ENCODE data around the gene RBM27.
"Not testable (repeated sequence)": the region's sequence is repeated elsewhere in the genome, so short reads cannot be mapped to it uniquely, and the experiment has no call there.

RBM27 gene

DNA sequence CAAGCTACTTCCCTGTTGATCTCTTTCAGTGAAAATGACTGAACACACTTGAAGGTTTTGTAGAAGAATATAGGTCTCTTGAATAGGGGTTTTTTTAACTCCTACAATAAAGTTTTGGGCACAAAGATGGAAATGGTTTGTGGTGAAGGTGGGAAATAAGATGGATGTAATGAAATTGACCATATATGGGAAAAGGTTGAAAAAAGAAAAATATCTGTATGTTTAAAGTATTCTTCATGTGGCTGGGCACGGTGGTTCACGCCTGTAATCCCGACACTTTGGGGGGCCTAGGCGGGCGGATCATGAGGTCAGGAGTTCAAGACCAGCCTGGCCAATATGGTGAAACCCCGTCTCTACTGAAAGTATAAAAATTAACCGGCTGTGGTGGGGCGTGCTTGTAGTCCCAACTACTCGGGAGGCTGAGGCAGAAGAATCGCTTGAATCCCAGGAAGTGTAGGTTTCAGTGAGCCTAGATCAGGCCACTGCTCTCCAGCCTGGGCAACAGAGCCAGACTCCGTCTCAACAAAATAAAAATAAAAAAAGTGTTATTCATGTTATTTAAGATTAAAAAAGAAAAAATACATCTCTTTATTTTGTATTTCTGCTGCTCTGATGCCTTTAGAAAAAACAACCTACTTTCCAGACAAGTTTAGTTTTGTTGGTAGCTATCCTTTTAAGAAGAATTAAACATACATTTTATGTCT lies 2.2 kb downstream of the RBM27 start:
- DNase-seq (ENCODE audit: low spot score), result no peak

DNA sequence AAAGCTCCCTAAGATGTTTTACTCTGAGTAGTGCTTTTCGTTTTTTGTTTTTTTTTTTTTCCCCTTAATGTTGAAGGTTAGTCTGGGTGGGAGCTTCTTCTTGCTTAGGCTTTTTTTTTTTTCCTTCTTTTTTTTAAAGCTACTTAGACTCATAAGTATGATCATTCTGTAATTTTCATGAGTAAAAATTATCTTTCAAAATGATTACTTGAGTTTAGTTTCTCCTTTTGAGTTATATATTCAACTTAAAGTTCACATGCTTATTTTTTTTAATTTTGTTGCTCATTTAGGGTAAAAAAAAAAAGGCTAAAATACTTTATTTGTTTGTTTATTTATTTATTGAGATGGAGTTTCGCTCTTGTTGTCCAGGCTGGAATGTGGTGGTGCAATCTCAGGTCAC lies 2.9 kb downstream of the RBM27 start:
- DNase-seq (ENCODE audit: low spot score), result no peak

DNA sequence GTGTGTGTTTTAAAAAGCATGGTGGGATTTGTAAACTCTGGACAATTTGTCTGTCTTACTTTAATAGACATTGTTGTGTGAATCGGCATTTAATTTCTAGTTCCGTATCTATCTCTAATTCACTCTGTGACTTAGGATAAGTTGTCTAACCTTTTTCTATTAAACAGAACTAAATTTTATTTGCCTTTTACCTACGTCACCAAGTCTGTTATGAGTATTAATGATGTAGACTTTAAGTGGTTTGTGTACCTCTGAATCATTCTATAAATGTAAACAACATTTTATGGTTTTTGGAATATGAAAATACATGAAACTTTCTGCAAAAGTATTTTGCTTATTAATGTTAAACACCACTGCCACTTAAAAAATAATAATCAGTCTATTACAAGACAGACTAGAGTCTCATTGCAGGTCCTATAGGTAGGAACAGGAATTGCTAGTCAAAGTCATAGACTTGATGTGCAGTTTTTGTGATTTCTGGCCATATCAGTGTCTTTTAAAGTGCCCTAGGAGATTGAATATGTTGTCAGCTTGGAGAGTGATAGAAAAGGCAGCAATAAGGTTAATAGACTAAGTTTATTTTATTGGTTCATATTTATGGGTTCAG lies 5.6 kb downstream of the RBM27 start:
- DNase-seq (ENCODE audit: low spot score), result no peak

GRCh38 chr5:146209714-146210113 lies 6.3 kb downstream of the RBM27 start:
- DNase-seq (ENCODE audit: low spot score), result no peak

DNA sequence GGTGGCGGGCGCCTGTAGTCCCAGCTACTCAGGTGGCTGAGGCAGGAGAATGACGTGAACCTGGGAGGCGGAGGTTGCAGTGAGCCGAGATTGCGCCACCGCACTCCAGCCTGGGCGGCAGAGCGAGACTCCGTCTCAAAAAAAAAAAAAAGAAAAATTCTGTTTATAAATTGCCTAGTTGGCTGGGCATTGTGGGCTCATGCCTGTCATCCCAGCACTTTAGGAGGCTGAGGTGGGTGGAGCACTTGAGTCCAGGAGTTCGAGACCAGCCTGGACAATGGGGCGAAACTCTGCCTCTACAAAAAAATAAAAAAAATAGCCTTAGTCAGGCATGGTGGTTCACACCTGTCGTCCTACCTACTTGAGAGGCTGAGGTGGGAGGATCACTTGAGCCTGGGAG lies 7.4 kb downstream of the RBM27 start:
- not testable (repeated sequence) for DNase-seq (ENCODE audit: low spot score)

DNA sequence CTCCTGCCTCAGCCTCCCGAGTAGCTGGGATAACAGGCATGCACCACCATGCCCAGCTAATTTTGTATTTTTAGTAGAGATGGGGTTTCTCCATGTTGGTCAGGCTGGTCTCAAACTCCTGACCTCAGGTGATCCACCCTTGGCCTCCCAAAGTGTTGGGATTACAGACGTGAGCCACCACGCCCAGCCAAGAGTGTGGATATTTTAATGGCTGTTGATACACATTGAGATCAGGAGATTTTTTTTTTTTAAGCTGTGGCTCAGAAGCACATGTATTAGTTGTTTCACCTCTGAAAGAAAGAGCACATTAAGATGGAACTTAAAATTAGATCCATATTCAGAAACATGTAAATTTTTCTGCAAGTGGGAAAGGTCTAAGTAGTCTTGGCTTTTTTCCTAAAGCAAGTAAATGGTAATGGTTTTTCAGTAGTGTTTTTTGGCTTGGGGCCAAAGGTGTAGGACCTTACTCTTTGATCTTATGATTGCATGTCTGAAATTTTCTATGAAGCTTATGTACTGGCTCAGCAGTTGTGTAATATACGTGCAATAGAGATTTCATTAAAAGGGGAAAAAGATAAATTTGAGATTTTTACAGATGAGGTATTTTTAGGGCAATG lies 9.9 kb downstream of the RBM27 start:
- peak; percentile 70 for DNase-seq (ENCODE audit: low spot score)

DNA sequence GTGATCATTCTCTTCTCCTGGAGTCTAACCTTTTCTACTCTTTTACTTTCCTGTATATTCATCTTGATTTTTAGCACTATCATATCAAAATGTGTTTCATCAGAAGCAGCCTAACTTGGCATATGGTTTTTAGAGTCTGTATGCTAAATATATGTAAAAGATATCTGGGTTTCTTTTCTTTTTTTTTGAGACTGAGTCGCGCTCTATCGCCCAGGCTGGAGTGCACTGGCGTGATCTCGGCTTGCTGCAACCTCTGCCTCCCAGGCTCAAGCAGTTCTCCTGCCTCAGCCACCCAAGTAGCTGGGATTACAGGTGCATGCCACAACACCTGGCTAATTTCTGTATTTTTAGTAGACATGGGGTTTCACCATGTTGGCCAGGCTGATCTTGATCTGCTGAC lies 11.5 kb downstream of the RBM27 start:
- not testable (repeated sequence) for DNase-seq (ENCODE audit: low spot score)

GRCh38 chr5:146218168-146218567 lies 14.8 kb downstream of the RBM27 start:
- no peak for DNase-seq (ENCODE audit: low spot score)

GRCh38 chr5:146219243-146219642 lies 15.8 kb downstream of the RBM27 start:
- DNase-seq (ENCODE audit: low spot score), result no peak

DNA sequence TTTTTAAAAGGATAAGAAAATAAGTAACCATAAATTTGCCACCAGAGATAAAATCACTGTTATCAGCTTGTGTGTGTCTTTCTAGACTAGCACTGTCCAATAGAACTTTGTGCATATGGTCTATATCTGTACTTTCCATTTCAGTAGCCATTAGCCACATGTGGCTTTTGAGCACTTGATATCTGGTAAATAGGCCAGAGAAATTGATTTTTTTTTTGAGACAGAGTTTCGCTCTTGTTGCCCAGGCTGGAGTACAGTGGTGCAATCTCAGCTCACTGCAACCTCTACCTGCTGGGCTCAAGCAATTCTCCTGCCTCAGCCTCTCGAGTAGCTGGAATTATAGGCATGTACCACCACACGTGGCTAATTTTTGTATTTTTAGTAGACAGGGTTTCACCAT lies 17.8 kb downstream of the RBM27 start:
- no peak for DNase-seq (ENCODE audit: low spot score)

DNA sequence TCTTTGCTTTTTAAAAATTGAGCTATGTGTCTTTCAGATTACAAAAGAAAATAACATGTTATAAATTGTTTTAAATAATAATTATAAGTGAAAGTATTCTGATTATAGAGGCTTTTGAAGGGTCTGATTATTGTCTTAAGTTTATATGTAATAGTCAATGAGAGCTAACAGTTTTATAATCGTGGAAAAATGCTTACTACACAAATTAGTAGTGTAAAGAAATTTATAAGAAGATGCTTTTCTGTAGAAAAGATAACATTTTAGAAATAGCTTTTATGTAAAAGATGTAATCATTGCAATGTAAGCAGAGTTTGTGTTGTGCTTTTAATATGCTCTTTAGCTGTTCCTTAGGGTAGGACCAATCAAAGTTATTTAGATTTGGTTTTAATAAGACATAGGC lies 18.6 kb downstream of the RBM27 start:
- no peak for DNase-seq (ENCODE audit: low spot score)

DNA sequence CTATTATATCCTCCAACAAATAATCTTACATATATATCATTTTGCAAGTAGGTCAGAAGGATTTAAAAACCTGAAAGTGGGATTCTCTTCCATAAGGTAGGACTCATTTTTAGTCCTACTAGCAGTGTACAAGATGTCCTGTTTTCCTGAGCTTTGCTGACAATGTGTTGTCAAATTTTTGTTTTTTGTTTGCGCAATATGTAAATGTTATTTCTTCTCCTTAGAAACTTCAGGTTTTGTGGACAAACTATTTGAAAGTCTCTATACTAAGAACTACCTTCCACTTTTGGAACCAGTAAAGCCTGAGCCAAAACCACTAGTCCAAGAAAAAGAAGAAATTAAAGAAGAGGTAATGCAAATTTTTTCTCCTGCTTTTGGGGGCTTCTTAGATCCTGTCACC lies 19.8 kb downstream of the RBM27 start:
- DNase-seq (ENCODE audit: low spot score), result no peak

DNA sequence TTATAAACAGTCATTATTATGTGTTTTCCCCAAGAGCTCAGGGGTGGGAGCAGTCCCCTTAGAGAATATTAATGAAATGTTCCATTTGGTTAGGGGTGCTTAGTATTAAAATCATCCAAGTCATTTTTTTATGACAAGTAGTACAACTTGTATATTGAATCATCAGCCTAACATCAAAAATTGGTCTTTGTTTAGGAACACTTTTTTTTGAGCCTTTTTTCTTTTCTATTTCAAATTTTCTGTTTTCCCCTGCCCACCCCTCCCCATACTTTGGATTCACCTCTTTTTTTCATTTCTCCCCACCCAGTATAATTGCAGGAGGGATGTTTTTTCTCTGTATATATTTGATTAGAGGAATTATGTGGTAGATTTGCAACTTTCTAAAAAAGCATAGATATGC lies 25.8 kb downstream of the RBM27 start:
- DNase-seq (ENCODE audit: low spot score), result no peak

- no peak for DNase-seq (ENCODE audit: low spot score)
Observed at GRCh38 chr5:146232223-146232622, 28.8 kb downstream of the RBM27 start.

DNA sequence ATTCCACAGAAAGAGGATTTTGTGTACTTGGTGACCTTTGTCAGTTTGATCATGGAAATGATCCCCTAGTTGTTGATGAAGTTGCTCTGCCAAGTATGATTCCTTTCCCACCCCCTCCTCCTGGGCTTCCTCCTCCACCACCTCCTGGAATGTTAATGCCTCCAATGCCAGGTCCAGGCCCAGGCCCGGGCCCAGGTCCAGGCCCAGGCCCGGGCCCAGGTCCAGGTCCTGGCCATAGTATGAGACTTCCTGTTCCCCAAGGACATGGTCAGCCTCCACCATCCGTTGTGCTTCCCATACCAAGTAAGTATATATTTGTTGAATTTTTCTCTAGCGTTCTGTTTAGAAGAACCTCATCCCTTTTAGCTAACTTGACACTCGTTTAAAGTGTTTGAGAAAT lies 30.0 kb downstream of the RBM27 start:
- no peak for DNase-seq (ENCODE audit: low spot score)

DNA sequence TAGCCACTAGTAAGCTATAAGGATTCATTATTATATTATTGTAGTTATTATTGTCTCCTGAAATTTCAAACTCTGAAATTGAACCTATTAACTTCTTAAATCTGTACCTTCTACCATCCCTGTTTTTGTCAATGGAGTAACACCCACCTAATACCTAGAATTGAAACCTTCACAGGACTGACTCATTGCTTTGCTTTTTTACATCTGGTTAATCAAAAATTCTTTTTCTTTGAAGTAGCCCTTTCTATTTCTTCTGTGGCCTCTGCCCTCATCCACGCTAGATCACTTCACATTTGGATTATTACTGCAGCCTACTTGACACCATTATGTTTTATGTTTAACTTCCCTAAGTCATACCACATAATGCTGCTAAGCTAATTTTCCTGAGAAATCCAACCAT lies 35.6 kb downstream of the RBM27 start:
- peak; percentile 22 for DNase-seq (ENCODE audit: low spot score)

DNA sequence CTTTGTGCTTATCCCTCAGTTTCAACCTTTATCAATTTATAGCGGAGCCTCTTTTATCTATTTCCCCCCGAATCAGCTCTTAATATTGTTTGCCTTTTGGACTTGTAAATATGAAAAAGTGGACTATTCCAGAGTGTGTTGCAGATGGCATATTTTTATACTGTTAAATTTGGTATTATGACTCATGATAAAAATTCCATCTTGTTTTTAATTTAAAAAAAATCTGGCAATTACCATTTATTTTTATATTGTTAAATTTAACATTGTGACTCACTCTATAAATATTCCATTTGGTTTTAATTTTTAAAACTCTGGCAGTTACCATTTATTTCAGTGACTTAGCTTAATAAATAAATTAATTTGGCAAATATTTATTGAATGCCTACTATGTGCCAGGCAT lies 37.5 kb downstream of the RBM27 start:
- no peak for DNase-seq (ENCODE audit: low spot score)

DNA sequence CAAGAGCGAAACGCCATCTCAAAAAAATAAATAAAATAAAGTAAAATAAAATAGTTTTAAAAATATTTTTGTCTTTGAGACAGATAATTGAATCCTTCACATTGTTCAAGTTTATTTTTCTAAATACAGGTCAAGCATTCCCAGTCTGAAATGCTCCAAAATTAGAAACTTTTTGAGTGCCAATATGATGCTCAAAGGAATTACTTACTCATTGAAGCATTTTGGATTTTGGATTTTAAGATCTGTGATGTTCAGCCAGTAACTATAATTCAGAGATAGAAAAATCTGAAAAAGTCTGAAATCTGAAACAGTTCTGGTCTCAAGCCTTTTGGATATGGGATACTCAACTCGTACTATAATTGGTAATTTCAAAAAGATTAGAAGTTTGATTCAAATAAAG lies 39.8 kb downstream of the RBM27 start:
- no peak for DNase-seq (ENCODE audit: low spot score)

DNA sequence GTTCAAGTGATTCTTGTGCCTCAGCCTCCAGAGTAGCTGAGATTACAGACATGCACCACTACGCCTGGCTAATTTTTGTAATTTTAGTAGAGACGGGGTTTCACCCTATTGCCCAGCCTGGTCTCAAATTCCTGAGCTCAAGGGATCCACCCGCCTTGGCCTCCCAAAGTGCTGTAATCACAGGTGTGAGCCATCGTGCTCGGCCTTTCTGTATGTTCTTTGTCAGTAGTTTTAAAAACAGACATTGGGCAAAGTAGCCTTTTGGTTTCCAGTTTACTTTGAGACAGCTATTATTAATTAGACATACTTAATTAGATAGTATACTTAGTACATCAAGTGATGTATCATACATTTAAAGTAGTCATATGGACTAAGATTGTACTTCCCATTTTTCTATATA lies 45.2 kb downstream of the RBM27 start:
- no peak for DNase-seq (ENCODE audit: low spot score)

- DNase-seq (ENCODE audit: low spot score), result no peak
Observed at GRCh38 chr5:146249801-146250200, 46.4 kb downstream of the RBM27 start.

Measured in SW480 (cell line).